Measurements from ENCODE around the gene IGSF10.

IGSF10 gene

DNA sequence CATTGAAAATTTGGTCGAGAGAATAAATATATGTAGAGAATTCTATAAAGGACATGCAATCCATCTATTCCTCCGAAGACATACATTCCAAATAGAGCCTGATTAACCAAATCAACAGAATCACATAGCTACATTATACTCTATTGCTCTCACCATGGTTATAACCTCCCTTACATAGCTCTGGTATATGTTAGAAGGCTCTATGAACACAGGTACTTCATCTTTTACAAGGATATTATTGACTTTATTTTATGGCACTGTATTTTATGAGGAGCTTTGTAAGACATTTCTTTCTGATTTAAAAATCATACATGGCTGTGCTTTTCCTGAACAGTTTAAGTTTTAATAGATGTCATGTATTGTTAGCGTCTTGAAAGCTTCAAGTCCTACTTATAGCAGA, 4.8 kb downstream of the IGSF10 start:
- TF ChIP-seq, protein P1, sequence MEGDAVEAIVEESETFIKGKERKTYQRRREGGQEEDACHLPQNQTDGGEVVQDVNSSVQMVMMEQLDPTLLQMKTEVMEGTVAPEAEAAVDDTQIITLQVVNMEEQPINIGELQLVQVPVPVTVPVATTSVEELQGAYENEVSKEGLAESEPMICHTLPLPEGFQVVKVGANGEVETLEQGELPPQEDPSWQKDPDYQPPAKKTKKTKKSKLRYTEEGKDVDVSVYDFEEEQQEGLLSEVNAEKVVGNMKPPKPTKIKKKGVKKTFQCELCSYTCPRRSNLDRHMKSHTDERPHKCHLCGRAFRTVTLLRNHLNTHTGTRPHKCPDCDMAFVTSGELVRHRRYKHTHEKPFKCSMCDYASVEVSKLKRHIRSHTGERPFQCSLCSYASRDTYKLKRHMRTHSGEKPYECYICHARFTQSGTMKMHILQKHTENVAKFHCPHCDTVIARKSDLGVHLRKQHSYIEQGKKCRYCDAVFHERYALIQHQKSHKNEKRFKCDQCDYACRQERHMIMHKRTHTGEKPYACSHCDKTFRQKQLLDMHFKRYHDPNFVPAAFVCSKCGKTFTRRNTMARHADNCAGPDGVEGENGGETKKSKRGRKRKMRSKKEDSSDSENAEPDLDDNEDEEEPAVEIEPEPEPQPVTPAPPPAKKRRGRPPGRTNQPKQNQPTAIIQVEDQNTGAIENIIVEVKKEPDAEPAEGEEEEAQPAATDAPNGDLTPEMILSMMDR (IDR thresholded peaks at IDR 0.05) = no peak
- TF ChIP-seq ZFX (IDR thresholded peaks at IDR 0.05; ENCODE audit: borderline replicate concordance) = no peak
- no peak overlapping the region for H3K27ac ChIP-seq

DNA sequence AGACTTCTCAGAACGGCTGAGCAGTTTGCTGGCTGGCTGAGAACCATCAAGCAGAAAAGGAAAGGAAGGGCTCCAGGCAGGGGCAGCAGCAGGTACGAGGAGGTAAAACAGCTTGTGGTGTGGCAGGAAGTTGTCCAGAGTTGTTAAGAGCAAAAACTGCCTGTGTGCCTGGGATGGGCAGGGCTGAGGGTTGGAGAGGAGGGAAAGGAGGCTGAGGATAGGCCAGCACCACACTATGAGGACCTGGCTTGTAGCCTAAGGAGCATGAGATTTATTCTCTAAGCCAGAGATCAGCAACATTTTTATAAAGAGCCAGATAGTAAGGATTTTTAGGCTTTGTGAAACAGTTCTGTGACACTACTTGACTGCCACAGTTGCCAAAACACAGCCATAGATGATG, 8.0 kb downstream of the IGSF10 start:
- H3K27ac ChIP-seq = no peak overlapping the region
- no peak for TF ChIP-seq ZFX (IDR thresholded peaks at IDR 0.05; ENCODE audit: borderline replicate concordance)
- TF ChIP-seq, protein P1 (IDR thresholded peaks at IDR 0.05) = no peak

- no peak for TF ChIP-seq ZFX (IDR thresholded peaks at IDR 0.05; ENCODE audit: borderline replicate concordance)
- TF ChIP-seq, protein P1 (IDR thresholded peaks at IDR 0.05) = no peak
- H3K27ac ChIP-seq = no peak overlapping the region
These were observed 8.5 kb downstream of the IGSF10 start for GRCh38 chr3:151452368-151452767.

GRCh38 chr3:151446002-151446340, 14.9 kb downstream of the IGSF10 start:
- TF ChIP-seq, protein P1 (IDR thresholded peaks at IDR 0.05) = no peak
- no peak for TF ChIP-seq ZFX (IDR thresholded peaks at IDR 0.05; ENCODE audit: borderline replicate concordance)
- H3K27ac ChIP-seq = no peak overlapping the region

- H3K27ac ChIP-seq = no peak overlapping the region
- TF ChIP-seq, protein P1 (IDR thresholded peaks at IDR 0.05) = no peak
- TF ChIP-seq ZFX (IDR thresholded peaks at IDR 0.05; ENCODE audit: borderline replicate concordance) = no peak
These were observed 15.4 kb downstream of the IGSF10 start for GRCh38 chr3:151445273-151446001.

- H3K27ac ChIP-seq = no peak overlapping the region
- TF ChIP-seq ZFX (IDR thresholded peaks at IDR 0.05; ENCODE audit: borderline replicate concordance) = no peak
- TF ChIP-seq, protein P1 (IDR thresholded peaks at IDR 0.05) = no peak
These were observed 17.3 kb downstream of the IGSF10 start for GRCh38 chr3:151443583-151443982.

- H3K27ac ChIP-seq = no peak overlapping the region
- TF ChIP-seq, protein P1 (IDR thresholded peaks at IDR 0.05) = no peak
- no peak for TF ChIP-seq ZFX (IDR thresholded peaks at IDR 0.05; ENCODE audit: borderline replicate concordance)
These were observed 19.9 kb downstream of the IGSF10 start for GRCh38 chr3:151440940-151441339.
